Measurements from ENCODE around the gene PKP4. TPM values are rescaled to one million over a fixed set of nuclear protein-coding genes. Genes with fewer than 3 reads are reported as not detected.

Gene PKP4
- total RNA-seq, 1 donor from 2014 or later = 62.9 TPM

GRCh38 chr2:158488442-158489216 lies 31.9 kb downstream of the PKP4 start:
- no peaks in the 10 kb centered on the region for H3K9me3 Mint-ChIP-seq (ENCODE audit: low read depth)
- H3K4me1 Mint-ChIP-seq (ENCODE audit: low read depth) = peaks cover 15% of the 10 kb centered on the region
- no peaks in the 10 kb centered on the region for H3K36me3 Mint-ChIP-seq (ENCODE audit: insufficient read depth)
- peak overlapping the region; percentile 26 for H3K27ac Mint-ChIP-seq
- H3K27me3 Mint-ChIP-seq = no peaks in the 10 kb centered on the region
- H3K4me3 Mint-ChIP-seq (ENCODE audit: low read depth) = no peak overlapping the region
- no peak for TF ChIP-seq CTCF (IDR thresholded peaks at IDR 0.05; ENCODE audit: unreplicated experiment)
- DNase-seq (ENCODE audit: low spot score, unreplicated experiment) = no peak

- Mint-ChIP-seq H3K4me3 (ENCODE audit: low read depth) (no peak overlapping the region), H3K4me1 (ENCODE audit: low read depth) (peaks cover 17% of the 10 kb centered on the region), H3K27ac (no peak overlapping the region), H3K36me3 (ENCODE audit: insufficient read depth) (no peaks in the 10 kb centered on the region), H3K27me3 (no peaks in the 10 kb centered on the region), H3K9me3 (ENCODE audit: low read depth) (no peaks in the 10 kb centered on the region)
- DNase-seq (ENCODE audit: low spot score, unreplicated experiment) = no peak
- no peak for TF ChIP-seq CTCF (IDR thresholded peaks at IDR 0.05; ENCODE audit: unreplicated experiment)
Measured at GRCh38 chr2:158489366-158490112, 32.8 kb downstream of the PKP4 start.

DNA sequence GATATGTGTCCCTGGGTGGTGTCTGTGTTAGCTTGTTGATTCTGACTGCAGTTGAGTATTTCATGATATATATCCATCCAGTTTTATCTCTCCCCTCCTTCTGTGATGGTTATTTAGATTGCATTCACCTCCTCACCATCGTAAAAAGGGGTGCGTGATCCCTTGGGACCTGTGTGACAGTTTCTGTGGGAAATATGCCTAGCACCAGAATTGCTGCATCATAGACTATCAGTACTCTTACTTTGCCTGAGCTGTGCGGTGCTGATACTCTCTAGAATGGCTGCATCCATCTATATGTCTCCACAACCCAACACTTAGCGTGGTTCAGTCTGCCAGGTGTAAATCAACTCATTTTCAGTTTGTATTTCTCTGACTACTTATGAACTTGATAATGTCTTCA lies 34.3 kb downstream of the PKP4 start:
- Mint-ChIP-seq H3K27me3 (no peaks in the 10 kb centered on the region), H3K4me1 (ENCODE audit: low read depth) (peaks cover 17% of the 10 kb centered on the region), H3K4me3 (ENCODE audit: low read depth) (no peak overlapping the region), H3K9me3 (ENCODE audit: low read depth) (no peaks in the 10 kb centered on the region), H3K36me3 (ENCODE audit: insufficient read depth) (no peaks in the 10 kb centered on the region), H3K27ac (no peak overlapping the region)
- TF ChIP-seq CTCF (IDR thresholded peaks at IDR 0.05; ENCODE audit: unreplicated experiment) = no peak
- no peak for DNase-seq (ENCODE audit: low spot score, unreplicated experiment)

- Mint-ChIP-seq H3K27ac (no peak overlapping the region), H3K9me3 (ENCODE audit: low read depth) (no peaks in the 10 kb centered on the region), H3K27me3 (no peaks in the 10 kb centered on the region), H3K4me3 (ENCODE audit: low read depth) (no peak overlapping the region), H3K36me3 (ENCODE audit: insufficient read depth) (no peaks in the 10 kb centered on the region), H3K4me1 (ENCODE audit: low read depth) (peaks cover 28% of the 10 kb centered on the region)
- no peak for TF ChIP-seq CTCF (IDR thresholded peaks at IDR 0.05; ENCODE audit: unreplicated experiment)
- DNase-seq (ENCODE audit: low spot score, unreplicated experiment) = no peak
Measured at GRCh38 chr2:158493458-158493857, 36.7 kb downstream of the PKP4 start.

DNA sequence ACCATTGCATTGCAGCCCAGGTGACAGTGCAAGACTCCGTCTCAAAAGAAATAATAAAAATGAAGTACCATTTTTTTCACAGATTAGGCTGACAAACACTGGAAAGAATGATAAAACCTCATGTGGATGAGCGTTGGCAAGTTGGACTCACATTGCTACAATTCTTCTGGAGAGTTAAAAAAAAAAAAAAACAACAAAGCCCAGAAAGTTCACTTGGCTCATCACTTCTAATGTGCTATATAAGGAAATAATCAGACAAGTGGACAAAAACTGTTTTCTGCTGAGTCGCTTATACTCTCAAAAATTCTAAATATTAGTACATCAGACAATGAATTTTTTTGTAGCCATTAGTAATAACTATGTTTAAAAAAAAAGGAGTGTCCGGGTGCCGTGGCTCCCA lies 38.4 kb downstream of the PKP4 start:
- no peaks in the 10 kb centered on the region for H3K36me3 Mint-ChIP-seq (ENCODE audit: insufficient read depth)
- no peak for DNase-seq (ENCODE audit: low spot score, unreplicated experiment)
- peaks cover 17% of the 10 kb centered on the region for H3K4me1 Mint-ChIP-seq (ENCODE audit: low read depth)
- H3K27me3 Mint-ChIP-seq = no peaks in the 10 kb centered on the region
- H3K27ac Mint-ChIP-seq = no peak overlapping the region
- H3K9me3 Mint-ChIP-seq (ENCODE audit: low read depth) = no peaks in the 10 kb centered on the region
- TF ChIP-seq CTCF (IDR thresholded peaks at IDR 0.05; ENCODE audit: unreplicated experiment) = no peak
- no peak overlapping the region for H3K4me3 Mint-ChIP-seq (ENCODE audit: low read depth)
